Psoas muscle (tissue), 8 donors: ENCODE results near the gene C9orf43. TPM values are rescaled to one million over a fixed set of nuclear protein-coding genes. Genes with fewer than 3 reads are reported as not detected.
A peak's percentile ranks its signal among the peaks of the same experiment; 100 is the strongest.

Experiments used
- ATAC-seq, 4 donors: fragments of 200-7000 bp; cut with Tn5 transposase; one replicate each; pipeline ENCODE4 v1.9.1; 2020; ENCODE audit warnings: moderate library complexity in 3 of 4, mild to moderate bottlenecking in 2 of 4
- DNase-seq, 2 donors: peaks; one replicate each; pipeline ENCODE4 v3.0.0-alpha.2; 2020
- H3K27ac ChIP-seq: fragments of 200-600 bp; one replicate; pipeline ENCODE4 v1.8.0; 2022
- H3K27me3 ChIP-seq, 3 donors: fragments of 200-600 bp in 1 of 3; one replicate each; pipeline versions ENCODE4 v1.6.1 to v1.8.0; 2013 to 2022; ENCODE audit warnings: low read length in 2 of 3, mild to moderate bottlenecking in 2 of 3, moderate library complexity in 1 of 3; ENCODE audit not compliant: insufficient read depth in 3 of 3
- H3K36me3 ChIP-seq, 2 donors: fragments of 200-600 bp in 1 of 2; one replicate each; pipeline versions ENCODE4 v1.6.1 to v1.8.0; 2013 to 2022; ENCODE audit warnings: low read depth in 1 of 2, mild to moderate bottlenecking in 1 of 2, moderate library complexity in 1 of 2; ENCODE audit not compliant: insufficient read depth in 1 of 2
- H3K4me1 ChIP-seq: fragments of 200-600 bp; one replicate; pipeline ENCODE4 v1.8.0; 2022
- H3K4me3 ChIP-seq: fragments of 200-600 bp; one replicate; pipeline ENCODE4 v1.8.0; 2022; ENCODE audit warnings: mild to moderate bottlenecking
- H3K9me3 ChIP-seq: fragments of 200-600 bp; one replicate; pipeline ENCODE4 v1.8.0; 2022
- CTCF ChIP-seq: fragments of 200-600 bp; IDR thresholded peaks from one replicate; pipeline ENCODE4 v1.8.0; 2022; ENCODE audit warnings: antibody characterized with exemption
- WGBS, 3 donors: extraction: QIAGEN DNeasy Blood & Tissue Kit; methylation state at CpG; one replicate each; pipeline versions ENCODE4 v1.1.6 to v1.1.7; 2013; 5-methylcytosine and 5-hydroxymethylcytosine counted together
- intact Hi-C, 2 donors: fragments of 100-400 bp; cut with DNase I; formaldehyde crosslinking; loops; one replicate each; pipeline versions ENCODE4 v1.11.0 to v1.14.2; 2022
- polyA plus RNA-seq, 3 donors: library from polyadenylated mRNA; stranded (reverse); fragments of 200-250 nt; gene quantifications; one replicate each; pipeline ENCODE4 v1.2.3, GENCODE V29; 2013
- total RNA-seq, 4 donors: library from RNA; stranded (reverse); fragmentation: NEBNext Ultra II Directional in 2 of 4; extraction: Animal tissue kit (Norgen Biotek cat#: 25700) in 2 of 4; gene quantifications; one replicate each; pipeline versions ENCODE4 v1.2.1 to v1.2.4, GENCODE V29; 2021 to 2023
- donor health status: healthy with polysubstance abuse.
- donor health status: DM: no; HTN: no; CAD: no; lungs with moderate emphysema.
- donor health status: Bipolar disorder and iron deficiency.
- donor health status: healthy.
- donor health status: DM: yes; HTN: yes; CAD: no.
- donor health status: DM: no; HTN: no; CAD: no.
- donor health status: DM: no; HTN: no; CAD: no.
- donor health status: DM: yes; HTN: yes; CAD: no.

Gene C9orf43
- total and polyA plus RNA-seq, 7 donors: 0.07 to 0.79 (median 0.73) TPM; not detected in 4

GRCh38 chr9:113465599-113466140 lies 55.1 kb downstream of the C9orf43 start:
- Histone ChIP-seq H3K27me3 (no peaks in the 10 kb centered on the region), H3K27ac (no peak overlapping the region), H3K4me3 (no peak overlapping the region), H3K9me3 (no peaks in the 10 kb centered on the region), H3K4me1 (peaks cover 26% of the 10 kb centered on the region), H3K36me3 (no peaks in the 10 kb centered on the region)
- TF ChIP-seq CTCF: no peak
- 73 to 91% (median 90%) methylated on average over 2 of the region's 2 CpGs for WGBS, 3 donors
- no peak for DNase-seq
- ATAC-seq: no peak
- intact Hi-C loops: loop anchor here in 1 of 2 donors (2.0 kb wide), 1 partner anchor 21 kb away; no protein-coding TSS in a partner anchor

GRCh38 chr9:113467183-113467582 lies 56.6 kb downstream of the C9orf43 start:
- DNase-seq (no peak), ATAC-seq (no peak)
- no peak overlapping the region for H3K4me3 ChIP-seq
- peaks cover 26% of the 10 kb centered on the region for H3K4me1 ChIP-seq
- no peaks in the 10 kb centered on the region for H3K9me3 ChIP-seq
- no peaks in the 10 kb centered on the region for H3K36me3 ChIP-seq
- 97 to 98% (median 98%) methylated on average over 2 of the region's 2 CpGs for WGBS, 3 donors
- TF ChIP-seq CTCF: no peak
- no peaks in the 10 kb centered on the region for H3K27me3 ChIP-seq
- intact Hi-C loops: no loop called here
- H3K27ac ChIP-seq: no peak overlapping the region

- no peak overlapping the region for H3K27ac ChIP-seq
- no peaks in the 10 kb centered on the region for H3K36me3 ChIP-seq
- H3K27me3 ChIP-seq: no peaks in the 10 kb centered on the region
- H3K4me3 ChIP-seq: no peak overlapping the region
- DNase-seq (peak in 1 of 2 donors; percentile 66), ATAC-seq (peak; percentile 68 to 74 (median 70))
- no peaks in the 10 kb centered on the region for H3K9me3 ChIP-seq
- no peak for TF ChIP-seq CTCF
- intact Hi-C loops: no loop called here
- 35 to 48% (median 38%) methylated on average over 6 of the region's 6 CpGs for WGBS, 3 donors
- peaks cover 16% of the 10 kb centered on the region for H3K4me1 ChIP-seq
These were observed 58.3 kb downstream of the C9orf43 start for GRCh38 chr9:113468716-113469448.

GRCh38 chr9:113471143-113471542 lies 60.6 kb downstream of the C9orf43 start:
- Histone ChIP-seq H3K27ac (no peak overlapping the region), H3K4me1 (peaks cover 8% of the 10 kb centered on the region), H3K36me3 (no peaks in the 10 kb centered on the region), H3K4me3 (no peak overlapping the region), H3K27me3 (no peaks in the 10 kb centered on the region), H3K9me3 (no peaks in the 10 kb centered on the region)
- intact Hi-C loops: no loop called here
- TF ChIP-seq CTCF: no peak
- DNase-seq: no peak
- 78 to 100% (median 90%) methylated on average over 1 of the region's 1 CpG for WGBS, 3 donors
- ATAC-seq: no peak
